Osteocyte (in vitro differentiated cells): ENCODE measurements around the gene TNS4. TPM values are rescaled to one million over a fixed set of nuclear protein-coding genes. Genes with fewer than 3 reads are reported as not detected.

Source experiments
- DNase-seq: peaks from one replicate; pipeline ENCODE4 v3.0.0; 2021; ENCODE audit warnings: mixed read lengths; ENCODE audit not compliant: unreplicated experiment; ENCODE audit errors: extremely low spot score
- H3K27ac Mint-ChIP-seq: one replicate; pipeline ENCODE4 v1.8.0; 2021; ENCODE audit warnings: mild to moderate bottlenecking, mixed read lengths; ENCODE audit not compliant: unreplicated experiment
- H3K27me3 Mint-ChIP-seq: one replicate; pipeline ENCODE4 v1.8.0; 2021; ENCODE audit warnings: mixed read lengths; ENCODE audit not compliant: unreplicated experiment
- H3K36me3 Mint-ChIP-seq: one replicate; pipeline ENCODE4 v1.8.0; 2021; ENCODE audit warnings: mixed read lengths; ENCODE audit not compliant: unreplicated experiment
- H3K4me1 Mint-ChIP-seq: one replicate; pipeline ENCODE4 v1.8.0; 2021; ENCODE audit warnings: mixed read lengths; ENCODE audit not compliant: unreplicated experiment
- H3K4me3 Mint-ChIP-seq: one replicate; pipeline ENCODE4 v1.8.0; 2021; ENCODE audit warnings: mild to moderate bottlenecking, moderate library complexity, mixed read lengths; ENCODE audit not compliant: unreplicated experiment
- H3K9me3 Mint-ChIP-seq: one replicate; pipeline ENCODE4 v1.8.0; 2021; ENCODE audit warnings: mixed read lengths; ENCODE audit not compliant: unreplicated experiment
- total RNA-seq: library from RNA; stranded (reverse); gene quantifications from 2 replicates; pipeline ENCODE4 v1.2.1, GENCODE V29; 2021
- TF ChIP-seq, protein P1 (sequence below): fragments of 200-600 bp; sonication (generic); IDR thresholded peaks from 2 replicates; pipeline ENCODE4 v1.5.0; 2021; ENCODE audit warnings: antibody characterized with exemption, mild to moderate bottlenecking, moderate library complexity

TNS4 gene
- total RNA-seq, 1 donor from 2014 or later = 0.73 TPM

GRCh38 chr17:40530531-40530994, 29.1 kb upstream of the TNS4 start:
- Mint-ChIP-seq H3K27me3 (no peaks in the 10 kb centered on the region), H3K27ac (peak overlapping the region; percentile 75), H3K36me3 (no peaks in the 10 kb centered on the region), H3K9me3 (peaks cover 4% of the 10 kb centered on the region), H3K4me1 (peaks cover 54% of the 10 kb centered on the region), H3K4me3 (no peak overlapping the region)
- TF ChIP-seq, protein P1, sequence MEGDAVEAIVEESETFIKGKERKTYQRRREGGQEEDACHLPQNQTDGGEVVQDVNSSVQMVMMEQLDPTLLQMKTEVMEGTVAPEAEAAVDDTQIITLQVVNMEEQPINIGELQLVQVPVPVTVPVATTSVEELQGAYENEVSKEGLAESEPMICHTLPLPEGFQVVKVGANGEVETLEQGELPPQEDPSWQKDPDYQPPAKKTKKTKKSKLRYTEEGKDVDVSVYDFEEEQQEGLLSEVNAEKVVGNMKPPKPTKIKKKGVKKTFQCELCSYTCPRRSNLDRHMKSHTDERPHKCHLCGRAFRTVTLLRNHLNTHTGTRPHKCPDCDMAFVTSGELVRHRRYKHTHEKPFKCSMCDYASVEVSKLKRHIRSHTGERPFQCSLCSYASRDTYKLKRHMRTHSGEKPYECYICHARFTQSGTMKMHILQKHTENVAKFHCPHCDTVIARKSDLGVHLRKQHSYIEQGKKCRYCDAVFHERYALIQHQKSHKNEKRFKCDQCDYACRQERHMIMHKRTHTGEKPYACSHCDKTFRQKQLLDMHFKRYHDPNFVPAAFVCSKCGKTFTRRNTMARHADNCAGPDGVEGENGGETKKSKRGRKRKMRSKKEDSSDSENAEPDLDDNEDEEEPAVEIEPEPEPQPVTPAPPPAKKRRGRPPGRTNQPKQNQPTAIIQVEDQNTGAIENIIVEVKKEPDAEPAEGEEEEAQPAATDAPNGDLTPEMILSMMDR = no peak
- no peak for DNase-seq

DNA sequence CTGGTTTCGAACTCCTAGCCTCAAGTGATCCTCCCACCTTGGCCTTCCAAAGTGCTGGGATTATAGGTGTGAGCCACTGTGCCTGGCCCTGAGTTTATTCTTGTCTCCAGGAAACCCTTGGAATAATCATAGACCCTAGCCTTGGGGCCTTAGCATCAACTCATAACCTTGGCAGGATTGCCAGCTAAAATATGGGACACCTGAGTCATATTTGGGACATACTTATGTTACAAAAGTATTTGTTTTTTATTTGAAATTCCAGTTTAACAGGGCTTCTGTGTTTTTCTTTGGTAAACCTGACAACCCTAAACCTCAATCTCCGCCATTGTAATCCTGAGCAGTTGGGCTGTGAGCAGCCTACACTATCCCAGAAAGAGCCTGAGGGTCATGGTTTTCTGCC, 28.6 kb upstream of the TNS4 start:
- TF ChIP-seq, protein P1 = no peak
- Mint-ChIP-seq H3K27ac (peak overlapping the region; percentile 75), H3K4me3 (no peak overlapping the region), H3K4me1 (peaks cover 49% of the 10 kb centered on the region), H3K36me3 (peaks cover 3% of the 10 kb centered on the region), H3K27me3 (no peaks in the 10 kb centered on the region), H3K9me3 (peaks cover 9% of the 10 kb centered on the region)
- no peak for DNase-seq

DNA sequence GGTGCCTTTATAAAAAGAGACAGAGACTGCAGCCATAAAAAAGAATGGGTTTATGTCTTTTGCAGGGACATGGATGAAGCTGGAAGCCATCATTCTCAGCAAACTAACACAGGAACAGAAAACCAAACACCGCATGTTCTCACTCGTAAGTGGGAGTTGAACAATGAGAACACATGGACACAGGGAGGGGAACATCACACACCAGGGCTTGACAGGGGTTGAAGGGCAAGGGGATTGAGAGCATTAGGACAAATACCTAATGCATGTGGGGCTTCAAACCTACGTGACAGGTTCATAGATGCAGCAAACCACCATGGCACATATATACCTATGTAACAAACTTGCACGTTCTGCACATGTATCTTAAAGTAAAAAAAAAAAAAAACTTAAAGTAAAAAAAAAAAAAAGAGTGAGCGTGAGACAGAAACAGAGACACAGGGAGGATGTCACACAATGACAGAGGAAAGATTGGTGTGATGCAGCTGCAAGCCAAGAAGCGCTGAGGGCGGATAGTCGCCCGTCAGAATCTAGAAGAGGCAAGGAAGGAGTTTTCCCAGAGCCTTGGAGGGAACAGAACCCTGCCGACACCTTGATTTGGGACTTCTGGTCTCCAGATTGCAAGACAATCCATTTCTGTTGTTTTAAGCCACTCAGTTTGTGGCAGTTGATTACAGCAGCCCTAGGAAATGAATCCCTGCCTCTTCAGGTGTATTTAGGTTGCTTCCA, 27.4 kb upstream of the TNS4 start:
- Mint-ChIP-seq H3K36me3 (peaks cover 6% of the 10 kb centered on the region), H3K4me3 (no peak overlapping the region), H3K9me3 (peaks cover 14% of the 10 kb centered on the region), H3K27ac (no peak overlapping the region), H3K27me3 (no peaks in the 10 kb centered on the region), H3K4me1 (peaks cover 44% of the 10 kb centered on the region)
- TF ChIP-seq, protein P1 = no peak
- no peak for DNase-seq

DNA sequence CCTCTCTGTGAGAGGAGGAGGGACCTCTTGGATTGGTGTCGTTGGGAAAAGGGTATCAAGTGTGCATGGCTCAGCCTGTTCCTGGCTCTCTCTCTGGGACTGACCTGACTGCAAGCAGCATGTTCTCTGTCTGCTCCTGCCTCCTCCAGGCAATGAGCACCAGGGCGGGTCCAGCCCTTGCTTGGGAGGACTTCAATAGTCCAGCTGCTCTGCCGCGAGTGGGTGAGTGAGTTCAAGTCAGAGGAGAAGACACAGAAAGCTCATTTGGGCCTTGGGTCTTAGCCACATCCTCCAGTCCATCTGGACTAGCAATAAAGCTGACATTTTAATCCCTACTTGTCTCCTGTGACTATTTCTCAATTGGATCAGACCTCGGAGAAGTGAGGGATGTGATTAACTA, 25.2 kb upstream of the TNS4 start:
- DNase-seq = no peak

GRCh38 chr17:40525294-40525693, 23.9 kb upstream of the TNS4 start:
- TF ChIP-seq, protein P1 = no peak

More for the DNA sequence above, 25.2 kb upstream of the TNS4 start:
- Mint-ChIP-seq H3K9me3 (peaks cover 14% of the 10 kb centered on the region), H3K4me1 (peaks cover 24% of the 10 kb centered on the region), H3K36me3 (peaks cover 6% of the 10 kb centered on the region), H3K4me3 (no peak overlapping the region), H3K27ac (no peak overlapping the region), H3K27me3 (no peaks in the 10 kb centered on the region)
- TF ChIP-seq, protein P1 = no peak

More at GRCh38 chr17:40525294-40525693, 23.9 kb upstream of the TNS4 start:
- Mint-ChIP-seq H3K4me3 (no peak overlapping the region), H3K27ac (no peak overlapping the region), H3K9me3 (peaks cover 14% of the 10 kb centered on the region), H3K4me1 (peaks cover 22% of the 10 kb centered on the region), H3K27me3 (no peaks in the 10 kb centered on the region), H3K36me3 (peaks cover 6% of the 10 kb centered on the region)
- DNase-seq = no peak
